ENCODE results near the gene CSF3R. TPM values are rescaled to one million over a fixed set of nuclear protein-coding genes. Genes with fewer than 3 reads are reported as not detected.

CSF3R gene
- total and polyA plus RNA-seq, 9 of the 15 experiments (the other 6 are each of a cell fraction or from before 2014, with no cell fraction given): 0.21 to 0.86 (median 0.40) TPM; not detected in 1

- TF ChIP-seq ZNF197 (CRISPR knock-in tag; IDR thresholded peaks at IDR 0.05; ENCODE audit: low read depth) (no peak), SNIP1 (IDR thresholded peaks at IDR 0.05; ENCODE audit: low read depth) (no peak), ZNF184 (CRISPR knock-in tag; IDR thresholded peaks at IDR 0.05) (no peak), ZBTB8A (IDR thresholded peaks at IDR 0.05; ENCODE audit: partially characterized antibody) (no peak), TEAD4 (IDR thresholded peaks at IDR 0.05; ENCODE audit: low read length) (peak; percentile 93), TEAD4 (CRISPR knock-in tag; IDR thresholded peaks at IDR 0.05; ENCODE audit: borderline replicate concordance) (no peak), ZNF668 (CRISPR knock-in tag; IDR thresholded peaks at IDR 0.05) (no peak), ZBTB2 (IDR thresholded peaks at IDR 0.05) (peak; percentile 54; the same call in 1 of the 2 replicates), SIN3A (IDR thresholded peaks at IDR 0.05; ENCODE audit: borderline replicate concordance in 2 of 2, control insufficient read depth in 1 of 2, low read depth in 2 of 2, low read length in 2 of 2) (no peak), PHF8 (IDR thresholded peaks at IDR 0.05; ENCODE audit: borderline replicate concordance, low read length) (no peak), ZNF583 (CRISPR knock-in tag; IDR thresholded peaks at IDR 0.05) (no peak), TCFL5 (CRISPR knock-in tag; conservative IDR thresholded peaks at IDR 0.05) (no peak), TCF3 (CRISPR knock-in tag; IDR thresholded peaks at IDR 0.05) (peak; percentile 98), ZNF140 (CRISPR knock-in tag; IDR thresholded peaks at IDR 0.05) (no peak), CHAMP1 (IDR thresholded peaks at IDR 0.05) (no peak), ZKSCAN1 (IDR thresholded peaks at IDR 0.05; ENCODE audit: low read depth, low read length) (0 out of 2 replicates have a peak, but pooled peaks have one; percentile 50), GTF2F1 (IDR thresholded peaks at IDR 0.05; ENCODE audit: low read depth, low read length) (no peak), ZNF282 (CRISPR knock-in tag; IDR thresholded peaks at IDR 0.05) (no peak), MTA3 (IDR thresholded peaks at IDR 0.05; ENCODE audit: borderline replicate concordance) (peak; percentile 69; the same call in 1 of the 2 replicates)
- TF ChIP-seq, protein P1, sequence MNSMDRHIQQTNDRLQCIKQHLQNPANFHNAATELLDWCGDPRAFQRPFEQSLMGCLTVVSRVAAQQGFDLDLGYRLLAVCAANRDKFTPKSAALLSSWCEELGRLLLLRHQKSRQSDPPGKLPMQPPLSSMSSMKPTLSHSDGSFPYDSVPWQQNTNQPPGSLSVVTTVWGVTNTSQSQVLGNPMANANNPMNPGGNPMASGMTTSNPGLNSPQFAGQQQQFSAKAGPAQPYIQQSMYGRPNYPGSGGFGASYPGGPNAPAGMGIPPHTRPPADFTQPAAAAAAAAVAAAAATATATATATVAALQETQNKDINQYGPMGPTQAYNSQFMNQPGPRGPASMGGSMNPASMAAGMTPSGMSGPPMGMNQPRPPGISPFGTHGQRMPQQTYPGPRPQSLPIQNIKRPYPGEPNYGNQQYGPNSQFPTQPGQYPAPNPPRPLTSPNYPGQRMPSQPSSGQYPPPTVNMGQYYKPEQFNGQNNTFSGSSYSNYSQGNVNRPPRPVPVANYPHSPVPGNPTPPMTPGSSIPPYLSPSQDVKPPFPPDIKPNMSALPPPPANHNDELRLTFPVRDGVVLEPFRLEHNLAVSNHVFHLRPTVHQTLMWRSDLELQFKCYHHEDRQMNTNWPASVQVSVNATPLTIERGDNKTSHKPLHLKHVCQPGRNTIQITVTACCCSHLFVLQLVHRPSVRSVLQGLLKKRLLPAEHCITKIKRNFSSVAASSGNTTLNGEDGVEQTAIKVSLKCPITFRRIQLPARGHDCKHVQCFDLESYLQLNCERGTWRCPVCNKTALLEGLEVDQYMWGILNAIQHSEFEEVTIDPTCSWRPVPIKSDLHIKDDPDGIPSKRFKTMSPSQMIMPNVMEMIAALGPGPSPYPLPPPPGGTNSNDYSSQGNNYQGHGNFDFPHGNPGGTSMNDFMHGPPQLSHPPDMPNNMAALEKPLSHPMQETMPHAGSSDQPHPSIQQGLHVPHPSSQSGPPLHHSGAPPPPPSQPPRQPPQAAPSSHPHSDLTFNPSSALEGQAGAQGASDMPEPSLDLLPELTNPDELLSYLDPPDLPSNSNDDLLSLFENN (IDR thresholded peaks at IDR 0.05; ENCODE audit: low read depth in 2 of 2, low read length in 2 of 2): peak in 1 of 2 experiments; percentile 73; a peak in 1 of 4 replicates
- TF ChIP-seq, protein P2, sequence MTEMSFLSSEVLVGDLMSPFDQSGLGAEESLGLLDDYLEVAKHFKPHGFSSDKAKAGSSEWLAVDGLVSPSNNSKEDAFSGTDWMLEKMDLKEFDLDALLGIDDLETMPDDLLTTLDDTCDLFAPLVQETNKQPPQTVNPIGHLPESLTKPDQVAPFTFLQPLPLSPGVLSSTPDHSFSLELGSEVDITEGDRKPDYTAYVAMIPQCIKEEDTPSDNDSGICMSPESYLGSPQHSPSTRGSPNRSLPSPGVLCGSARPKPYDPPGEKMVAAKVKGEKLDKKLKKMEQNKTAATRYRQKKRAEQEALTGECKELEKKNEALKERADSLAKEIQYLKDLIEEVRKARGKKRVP (CRISPR knock-in tag; IDR thresholded peaks at IDR 0.05): no peak
Observed at GRCh38 chr1:36492491-36492890, 9.8 kb upstream of the CSF3R start (continued).

Measured in K562 (cell line).